Aorta (tissue), 5 donors: ENCODE data around the gene EEF1A2. TPM values are rescaled to one million over a fixed set of nuclear protein-coding genes. Genes with fewer than 3 reads are reported as not detected.
A peak's percentile ranks its signal among the peaks of the same experiment; 100 is the strongest.

Source experiments
- ATAC-seq: fragments of 200-7000 bp; cut with Tn5 transposase; one replicate; pipeline ENCODE4 v1.9.1; 2022; ENCODE audit warnings: moderate library complexity; ENCODE audit not compliant: low FRiP score
- DNase-seq, 2 donors: peaks; one replicate each; pipeline ENCODE4 v3.0.0-alpha.2; 2020
- H3K27ac ChIP-seq, 2 donors: one replicate each; pipeline ENCODE4 v1.5.1; 2013; ENCODE audit warnings: low read length in 2 of 2, mild to moderate bottlenecking in 2 of 2, moderate library complexity in 2 of 2, control low read depth in 1 of 2, inconsistent platforms in 1 of 2, low read depth in 1 of 2
- H3K27me3 ChIP-seq, 2 donors: one replicate each; pipeline ENCODE4 v1.6.1; 2013; ENCODE audit warnings: control low read depth in 1 of 2, low read length in 1 of 2, mild to moderate bottlenecking in 1 of 2, moderate library complexity in 1 of 2; ENCODE audit not compliant: insufficient read depth in 2 of 2, control insufficient read depth in 1 of 2
- H3K36me3 ChIP-seq, 2 donors: one replicate each; pipeline ENCODE4 v1.6.1; 2013; ENCODE audit warnings: control low read depth in 1 of 2, low read length in 1 of 2, mild to moderate bottlenecking in 1 of 2; ENCODE audit not compliant: insufficient read depth in 2 of 2, control insufficient read depth in 1 of 2
- H3K4me1 ChIP-seq, 2 donors: one replicate each; pipeline ENCODE4 v1.6.1; 2013; ENCODE audit warnings: low read length in 2 of 2, control low read depth in 1 of 2, mild to moderate bottlenecking in 1 of 2, moderate library complexity in 1 of 2; ENCODE audit not compliant: insufficient read depth in 2 of 2, control insufficient read depth in 1 of 2
- H3K4me3 ChIP-seq, 2 donors: one replicate each; pipeline ENCODE4 v1.5.1; 2013; ENCODE audit warnings: low read length in 2 of 2, control low read depth in 1 of 2, mild to moderate bottlenecking in 1 of 2
- H3K9me3 ChIP-seq: one replicate; pipeline ENCODE4 v1.6.1; 2013; ENCODE audit warnings: mild to moderate bottlenecking, low read length; ENCODE audit not compliant: control insufficient read depth
- WGBS, 2 donors: extraction: QIAGEN DNeasy Blood & Tissue Kit; methylation state at CpG; one replicate each; pipeline ENCODE4 v1.1.7; 2013; 5-methylcytosine and 5-hydroxymethylcytosine counted together
- intact Hi-C, 2 donors: fragments of 100-400 bp; cut with DNase I; formaldehyde crosslinking; loops; one replicate each; pipeline versions ENCODE4 v1.14.2 to v1.15.0; 2022
- polyA plus RNA-seq, 2 donors: library from polyadenylated mRNA; stranded (reverse); fragments of 200-250 nt; gene quantifications; one replicate each; pipeline ENCODE4 v1.2.3, GENCODE V29; 2013
- total RNA-seq, 2 donors: library from RNA; stranded (reverse); fragmentation: NEBNext Ultra II Directional; extraction: Animal tissue kit (Norgen Biotek cat#: 25700); gene quantifications; one replicate each; pipeline ENCODE4 v1.2.1, GENCODE V29; 2021
- donor health status: healthy with polysubstance abuse.
- donor health status: Bipolar disorder and iron deficiency.
- donor health status: DM: no; HTN: no; CAD: no.
- donor health status: DM: no; HTN: no; CAD: no.
- donor health status: DM: yes; HTN: yes; CAD: no.

Gene EEF1A2
- total and polyA plus RNA-seq, 4 donors: 0.64 to 6.0 (median 1.2) TPM

DNA sequence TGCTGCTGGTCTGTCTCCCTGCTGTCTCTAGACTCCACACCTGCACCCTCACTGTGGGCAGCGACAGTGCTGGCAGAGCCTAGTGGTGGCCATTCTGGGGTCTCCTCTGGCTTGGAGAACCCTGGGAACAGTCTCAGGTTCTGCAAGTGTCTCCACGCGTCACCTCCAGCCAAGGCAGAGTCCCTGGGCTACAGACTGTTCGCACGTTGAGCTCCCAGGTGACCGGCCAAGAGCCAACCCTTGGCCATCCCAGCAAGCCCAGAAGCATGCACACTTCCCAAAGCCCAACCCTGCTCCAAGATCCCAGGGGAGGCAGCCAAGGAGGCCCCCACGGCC lies 4.8 kb downstream of the EEF1A2 start:
- DNase-seq (peak in 1 of 2 donors; percentile 74), ATAC-seq (no peak)
- WGBS, 2 donors: 79 to 83% methylated on average over 7 of the region's 7 CpGs
- no peaks in the 10 kb centered on the region for H3K4me1 ChIP-seq
- H3K27ac ChIP-seq: no peak overlapping the region
- intact Hi-C loops: no loop called here
- no peaks in the 10 kb centered on the region for H3K27me3 ChIP-seq
- no peak overlapping the region for H3K4me3 ChIP-seq
- H3K9me3 ChIP-seq: no peaks in the 10 kb centered on the region
- H3K36me3 ChIP-seq: no peaks in the 10 kb centered on the region

DNA sequence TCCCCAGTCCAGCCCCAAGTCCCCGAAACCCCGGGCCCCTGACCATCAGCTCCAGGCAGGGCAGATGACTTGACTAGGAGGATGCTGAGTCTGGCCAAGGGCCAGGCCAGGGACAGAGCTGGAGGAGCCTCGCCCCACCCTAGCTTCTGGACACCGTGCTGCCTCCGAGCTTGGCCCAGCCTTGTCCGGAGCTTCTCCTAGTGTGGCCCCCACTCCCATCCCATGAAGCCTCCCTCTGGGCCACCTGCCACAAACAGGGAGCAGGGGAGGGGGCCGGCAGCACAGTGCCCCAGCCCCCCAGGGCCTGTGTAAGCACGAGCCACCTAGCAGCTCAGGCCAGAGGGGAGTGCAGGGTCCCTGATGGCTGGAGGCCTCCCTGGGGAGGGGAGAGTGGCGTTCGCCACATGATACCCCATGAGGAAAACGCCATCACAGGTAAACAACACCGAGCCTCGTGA lies 5.3 kb downstream of the EEF1A2 start:
- Histone ChIP-seq H3K4me1 (no peaks in the 10 kb centered on the region), H3K27ac (no peak overlapping the region), H3K36me3 (no peaks in the 10 kb centered on the region), H3K4me3 (no peak overlapping the region), H3K9me3 (no peaks in the 10 kb centered on the region), H3K27me3 (no peaks in the 10 kb centered on the region)
- DNase-seq (peak in 1 of 2 donors; percentile 69), ATAC-seq (no peak)
- intact Hi-C loops: no loop called here
- 58 to 70% methylated on average over 13 of the region's 13 CpGs for WGBS, 2 donors

DNA sequence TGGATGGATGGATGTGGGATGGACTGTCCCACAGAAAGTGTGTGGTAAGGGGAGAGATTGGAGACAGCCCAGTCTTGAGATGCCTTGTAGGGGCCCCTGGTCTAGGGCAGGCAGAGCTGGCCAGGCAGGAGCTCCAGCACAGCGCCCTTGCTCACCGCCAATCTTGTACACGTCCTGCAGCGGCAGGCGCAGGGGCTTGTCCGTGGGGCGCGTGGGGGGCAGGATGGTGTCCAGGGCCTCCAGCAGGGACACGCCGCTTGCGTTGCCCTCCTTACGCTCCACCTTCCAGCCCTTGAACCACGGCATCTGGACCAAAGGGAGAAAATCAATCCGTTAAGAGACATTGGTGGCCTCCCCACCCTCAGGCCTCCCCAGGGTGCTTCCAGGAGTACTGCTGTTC lies 5.9 kb downstream of the EEF1A2 start:
- H3K27me3 ChIP-seq: no peaks in the 10 kb centered on the region
- no peak overlapping the region for H3K4me3 ChIP-seq
- WGBS, 2 donors: 85 to 95% methylated on average over 12 to 14 of the region's 14 CpGs
- H3K9me3 ChIP-seq: no peaks in the 10 kb centered on the region
- no peaks in the 10 kb centered on the region for H3K4me1 ChIP-seq
- H3K27ac ChIP-seq: no peak overlapping the region
- intact Hi-C loops: no loop called here
- ATAC-seq (no peak), DNase-seq (no peak)
- H3K36me3 ChIP-seq: no peaks in the 10 kb centered on the region

DNA sequence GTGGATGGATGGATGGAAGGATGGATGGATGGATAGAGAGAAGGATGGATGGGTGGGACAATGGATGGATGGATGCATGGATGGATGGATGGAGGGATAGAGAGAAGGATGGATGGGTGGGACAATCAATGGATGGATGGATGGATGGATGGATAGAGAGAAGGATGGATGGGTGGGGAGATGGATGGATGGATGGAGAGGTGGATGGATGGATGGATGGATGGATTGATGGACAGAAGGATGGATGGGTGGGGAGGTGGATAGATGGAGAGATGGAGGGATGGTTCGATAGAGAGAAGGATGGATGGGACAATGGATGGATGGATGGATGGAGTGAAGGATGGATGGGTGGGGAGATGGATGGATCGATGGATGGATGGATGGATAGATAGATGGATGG lies 6.4 kb downstream of the EEF1A2 start:
- DNase-seq (no peak), ATAC-seq (no peak)
- Histone ChIP-seq H3K4me1 (no peaks in the 10 kb centered on the region), H3K9me3 (no peaks in the 10 kb centered on the region), H3K36me3 (no peaks in the 10 kb centered on the region), H3K27ac (no peak overlapping the region), H3K27me3 (no peaks in the 10 kb centered on the region), H3K4me3 (no peak overlapping the region)
- intact Hi-C loops: no loop called here
- WGBS, 2 donors: 92 to 98% methylated on average over 2 of the region's 2 CpGs

DNA sequence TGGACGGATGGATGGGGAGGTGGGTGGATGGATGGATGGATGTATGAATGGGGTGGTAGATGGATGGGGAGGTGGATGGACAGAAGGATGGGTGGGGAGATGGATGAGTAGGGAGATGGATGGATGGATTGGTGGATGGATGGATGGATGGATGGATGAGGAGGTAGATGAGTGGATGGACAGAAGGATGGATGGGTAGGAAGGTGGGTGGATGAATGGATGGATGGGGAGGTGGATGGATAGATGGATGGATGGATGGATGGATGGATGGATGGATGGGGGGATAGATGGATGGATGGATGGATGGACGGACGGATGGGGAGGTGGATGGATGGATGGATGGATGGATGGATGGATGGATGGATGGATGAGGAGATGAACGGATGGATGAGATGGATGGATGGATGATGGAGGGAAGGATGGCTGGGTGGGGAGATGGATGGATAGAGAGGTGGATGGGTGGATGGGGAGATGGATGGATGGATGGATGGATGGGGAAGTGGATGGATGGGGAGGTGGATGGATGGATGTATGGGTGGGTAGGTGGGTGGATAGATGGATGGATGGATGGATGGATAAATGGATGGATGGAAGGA lies 7.2 kb downstream of the EEF1A2 start:
- intact Hi-C loops: no loop called here
- DNase-seq (no peak), ATAC-seq (no peak)
- Histone ChIP-seq H3K27me3 (no peaks in the 10 kb centered on the region), H3K27ac (no peak overlapping the region), H3K9me3 (no peaks in the 10 kb centered on the region), H3K36me3 (no peaks in the 10 kb centered on the region), H3K4me3 (no peak overlapping the region), H3K4me1 (no peaks in the 10 kb centered on the region)
- WGBS, 2 donors: 58 to 71% methylated on average over 4 of the region's 4 CpGs

DNA sequence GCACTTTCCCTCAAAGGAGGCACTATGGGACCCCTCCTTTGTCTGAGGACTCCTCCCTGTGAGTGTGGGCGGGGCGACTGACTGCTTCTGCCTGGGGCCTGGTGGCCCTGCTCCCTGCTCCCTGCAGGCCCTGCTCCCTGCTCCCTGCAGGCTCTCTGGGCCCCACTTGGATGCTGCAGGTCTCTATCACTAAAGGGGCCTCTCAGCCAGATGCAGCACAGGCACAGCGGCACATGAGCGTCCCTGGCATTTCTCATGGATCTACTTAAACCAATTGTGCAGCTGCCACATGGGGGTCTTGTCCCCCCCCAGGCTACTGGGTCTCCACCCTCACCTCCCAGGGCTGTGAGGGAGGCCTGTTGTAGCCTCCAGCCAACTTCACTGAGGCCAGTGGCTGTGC lies 7.8 kb downstream of the EEF1A2 start:
- 80 to 85% methylated on average over 4 of the region's 4 CpGs for WGBS, 2 donors
- intact Hi-C loops: no loop called here
- no peak for DNase-seq
- Histone ChIP-seq H3K27ac (no peak overlapping the region), H3K36me3 (no peaks in the 10 kb centered on the region), H3K9me3 (peaks cover 4% of the 10 kb centered on the region), H3K4me1 (no peaks in the 10 kb centered on the region), H3K4me3 (no peak overlapping the region), H3K27me3 (no peaks in the 10 kb centered on the region)
- no peak for ATAC-seq

DNA sequence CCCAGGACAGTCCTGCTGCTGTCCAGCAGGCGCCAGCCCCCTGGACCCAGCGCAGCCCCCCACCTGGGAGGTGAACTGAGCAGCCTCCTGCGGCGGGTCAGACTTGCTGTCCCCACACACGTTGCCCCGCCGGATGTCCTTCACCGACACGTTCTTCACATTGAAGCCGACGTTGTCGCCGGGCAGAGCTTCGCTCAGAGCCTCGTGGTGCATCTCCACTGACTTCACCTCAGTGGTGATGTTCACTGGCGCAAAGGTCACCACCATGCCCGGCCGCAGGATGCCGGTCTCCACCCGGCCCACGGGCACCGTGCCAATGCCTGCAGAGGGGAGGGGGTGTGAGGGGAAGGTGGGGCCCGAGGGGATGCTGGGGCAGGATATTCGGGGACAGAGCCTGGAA lies 8.5 kb downstream of the EEF1A2 start:
- DNase-seq (peak in 1 of 2 donors; percentile 45), ATAC-seq (no peak)
- Histone ChIP-seq H3K27me3 (no peaks in the 10 kb centered on the region), H3K27ac (no peak overlapping the region), H3K4me1 (no peaks in the 10 kb centered on the region), H3K36me3 (no peaks in the 10 kb centered on the region), H3K4me3 (no peak overlapping the region), H3K9me3 (peaks cover 7% of the 10 kb centered on the region)
- whole genome bisulfite sequencing, 2 donors: 78 to 80% methylated on average over 24 of the region's 24 CpGs
- intact Hi-C loops: no loop called here

DNA sequence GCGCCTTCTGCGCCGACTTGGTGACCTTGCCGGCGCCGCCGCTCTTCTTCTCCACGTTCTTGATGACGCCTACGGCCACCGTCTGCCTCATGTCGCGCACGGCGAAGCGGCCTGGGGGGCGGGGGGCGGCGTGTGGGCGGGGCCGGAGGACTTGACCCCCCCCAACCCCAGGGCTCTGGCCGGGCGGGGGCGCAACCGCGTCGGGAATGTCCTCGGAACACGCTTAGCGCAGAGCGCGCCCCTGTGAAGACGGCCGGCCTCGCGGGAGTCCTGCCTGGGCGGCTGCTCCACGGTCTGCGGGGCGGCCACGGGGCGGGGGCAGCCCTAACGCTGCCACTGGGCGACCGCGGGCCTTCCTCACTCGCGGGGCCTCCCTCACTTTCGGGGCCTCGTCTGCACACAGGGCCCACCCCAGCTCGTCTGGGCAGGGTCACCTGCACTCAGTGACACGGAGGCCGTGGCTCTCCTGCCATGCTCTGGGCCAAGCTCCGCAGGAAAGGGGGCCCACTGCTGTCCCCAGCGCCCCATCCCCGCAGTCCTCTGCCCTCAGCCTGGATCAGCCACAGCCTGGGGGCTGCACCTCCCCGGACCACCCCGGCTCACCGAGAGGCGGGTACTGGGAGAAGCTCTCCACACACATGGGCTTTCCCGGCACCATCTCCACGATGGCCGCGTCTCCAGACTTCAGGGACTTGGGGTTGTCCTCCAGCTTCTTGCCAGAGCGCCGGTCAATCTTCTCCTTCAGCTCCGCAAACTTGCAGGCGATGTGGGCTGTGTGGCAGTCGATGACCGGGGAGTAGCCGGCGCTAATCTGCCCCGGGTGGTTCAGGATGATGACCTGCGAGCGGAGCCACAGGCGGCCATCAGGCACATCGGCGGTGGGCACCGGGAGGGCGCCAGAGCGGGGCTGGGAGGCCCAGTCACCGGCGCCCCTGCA lies 10.3 kb downstream of the EEF1A2 start:
- DNase-seq (no peak), ATAC-seq (no peak)
- no peaks in the 10 kb centered on the region for H3K27me3 ChIP-seq
- no peak overlapping the region for H3K4me3 ChIP-seq
- no peak overlapping the region for H3K27ac ChIP-seq
- 12 to 14% methylated on average over 62 to 83 of the region's 83 CpGs for WGBS, 2 donors
- H3K4me1 ChIP-seq: no peaks in the 10 kb centered on the region
- intact Hi-C loops: no loop called here
- H3K36me3 ChIP-seq: no peaks in the 10 kb centered on the region
- H3K9me3 ChIP-seq: peaks cover 7% of the 10 kb centered on the region

DNA sequence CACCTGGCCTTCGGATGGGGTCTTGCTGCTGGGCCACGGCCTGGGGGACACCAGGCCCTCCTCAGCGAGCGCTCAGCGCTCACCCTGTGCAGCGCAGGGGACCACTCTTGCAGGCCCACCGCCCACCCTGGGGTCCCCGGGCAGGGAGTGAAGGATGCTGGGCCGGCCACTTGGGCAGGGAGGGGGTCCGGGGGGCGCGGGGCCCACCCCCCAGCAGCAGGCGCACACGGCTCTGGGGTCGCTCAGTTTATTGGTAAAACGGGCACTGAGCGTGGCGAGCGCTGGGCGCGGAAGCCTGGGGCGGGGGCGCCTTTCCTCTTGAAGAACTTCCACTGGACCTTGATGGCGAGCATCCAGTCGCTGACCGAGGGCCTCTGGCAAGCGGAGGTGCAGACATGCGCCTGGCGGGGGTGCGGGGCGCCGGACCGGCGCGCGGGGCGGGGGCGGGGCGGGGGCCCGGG lies 11.1 kb downstream of the EEF1A2 start:
- WGBS, 2 donors: 10 to 13% methylated on average over 20 to 39 of the region's 40 CpGs
- Histone ChIP-seq H3K9me3 (peaks cover 7% of the 10 kb centered on the region), H3K27ac (no peak overlapping the region), H3K36me3 (no peaks in the 10 kb centered on the region), H3K27me3 (no peaks in the 10 kb centered on the region), H3K4me1 (no peaks in the 10 kb centered on the region), H3K4me3 (no peak overlapping the region)
- intact Hi-C loops: no loop called here
- DNase-seq (no peak), ATAC-seq (no peak)
